Activated CD8-positive, alpha-beta memory T cell treated with anti-CD3 and anti-CD28 coated beads for 48 hours (primary cell): ENCODE measurements around the gene GALNT9.

Experiments
- DNase-seq, 3 experiments: peaks; one replicate each; pipeline ENCODE4 v3.0.0-alpha.2; 2020; ENCODE audit warnings: low read depth in 2 of 3, low spot score in 2 of 3

Gene GALNT9

DNA sequence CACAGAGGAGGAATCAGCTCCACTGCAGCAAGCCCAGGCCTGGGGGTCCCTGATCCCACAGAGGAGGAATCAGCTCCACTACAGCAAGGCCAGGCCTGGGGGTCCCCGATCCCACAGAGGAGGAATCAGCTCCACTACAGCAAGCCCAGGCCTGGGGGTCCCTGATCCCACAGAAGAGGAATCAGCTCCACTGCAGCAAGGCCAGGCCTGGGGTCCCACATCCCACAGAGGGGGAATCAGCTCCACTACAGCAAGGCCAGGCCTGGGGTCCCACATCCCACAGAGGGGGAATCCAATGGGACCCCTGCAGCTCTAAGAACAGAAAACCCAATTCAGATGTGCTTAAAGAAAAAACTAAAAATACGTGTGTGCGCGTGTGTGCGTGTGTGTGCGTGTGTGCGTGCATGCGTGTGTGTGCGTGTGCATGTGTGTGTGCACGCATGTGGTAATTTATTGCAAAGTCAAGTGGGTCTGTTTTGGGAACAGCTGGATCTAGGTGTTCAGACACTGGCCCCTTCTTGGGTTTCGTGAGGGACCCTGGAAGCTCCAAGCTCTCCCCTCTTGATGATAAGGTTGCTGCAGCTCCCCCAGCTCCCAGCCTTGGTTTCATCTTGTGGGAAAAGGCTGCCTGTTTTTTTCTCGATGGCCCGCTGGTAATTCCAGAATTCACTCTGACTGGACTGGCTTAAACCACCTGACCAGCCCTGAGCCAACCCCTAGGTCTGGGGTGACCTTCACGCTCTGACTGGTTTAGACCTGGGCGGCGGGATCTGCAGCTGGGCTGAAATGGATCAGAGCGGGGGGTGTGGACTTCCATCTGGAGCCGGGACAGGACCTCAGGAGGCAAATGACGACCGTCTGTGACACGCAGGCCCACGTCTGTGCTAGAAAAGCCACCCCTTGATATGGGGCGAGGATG, 47.1 kb downstream of the GALNT9 start:
- no peak for DNase-seq

DNA sequence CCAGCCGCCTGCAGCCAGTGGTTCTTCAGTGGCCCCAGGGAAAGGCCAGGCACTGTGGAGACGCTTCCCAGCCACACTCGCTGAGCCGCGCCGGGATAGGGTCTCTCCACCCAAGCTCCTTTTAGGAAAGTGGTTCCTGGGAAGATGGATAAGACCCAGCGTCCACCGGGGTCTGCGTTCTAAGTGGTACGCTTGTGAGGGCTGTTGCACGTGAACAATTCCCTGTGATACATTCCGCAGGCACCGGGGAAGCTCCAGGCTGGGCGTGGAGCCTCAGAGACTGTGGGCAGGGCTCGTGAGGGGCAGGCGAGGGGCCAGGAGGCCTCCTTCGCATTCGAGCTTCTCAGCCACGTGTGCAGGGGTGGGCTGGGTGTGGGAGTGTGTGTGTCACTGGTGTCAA, 48.4 kb downstream of the GALNT9 start:
- no peak for DNase-seq

DNA sequence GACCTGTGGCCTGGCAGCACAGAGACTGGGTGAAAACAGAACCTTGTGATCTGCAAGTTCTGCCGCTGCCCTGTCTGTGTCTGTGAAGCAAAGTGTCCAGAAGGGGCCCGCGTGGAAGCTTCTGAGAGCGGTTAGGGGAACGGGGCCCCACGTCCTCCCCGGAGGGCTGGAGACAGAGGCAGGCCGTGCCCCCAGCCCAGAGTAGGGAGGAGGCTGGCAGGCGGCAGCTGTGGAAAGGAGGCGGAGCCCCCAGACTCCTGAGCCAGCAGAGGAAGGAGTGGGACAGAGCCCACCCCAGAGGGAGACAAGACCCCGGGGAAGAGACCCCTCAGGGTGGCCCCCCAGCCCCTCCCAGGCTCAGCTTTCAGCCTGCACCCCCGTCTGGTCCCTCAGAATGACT, 49.0 kb downstream of the GALNT9 start:
- no peak for DNase-seq

DNA sequence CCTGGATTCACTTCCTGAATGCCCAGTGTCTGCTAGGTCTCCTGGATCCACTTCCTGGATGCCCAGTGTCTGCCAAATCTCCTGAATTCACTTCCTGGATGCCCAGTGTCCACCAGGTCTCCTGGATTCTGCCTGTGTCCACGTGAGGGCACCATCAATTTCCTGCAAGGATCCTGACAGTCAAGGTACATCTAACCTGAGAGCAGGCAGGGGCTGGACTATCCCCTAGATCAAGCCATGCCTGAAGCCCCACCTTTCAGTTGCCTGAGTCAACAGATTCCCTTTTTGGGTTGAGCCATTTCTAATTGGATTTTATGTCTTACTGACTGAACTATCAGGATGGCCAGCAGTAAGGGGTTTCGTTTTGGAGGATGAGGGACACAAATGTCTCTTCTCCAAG, 49.5 kb downstream of the GALNT9 start:
- no peak for DNase-seq

DNA sequence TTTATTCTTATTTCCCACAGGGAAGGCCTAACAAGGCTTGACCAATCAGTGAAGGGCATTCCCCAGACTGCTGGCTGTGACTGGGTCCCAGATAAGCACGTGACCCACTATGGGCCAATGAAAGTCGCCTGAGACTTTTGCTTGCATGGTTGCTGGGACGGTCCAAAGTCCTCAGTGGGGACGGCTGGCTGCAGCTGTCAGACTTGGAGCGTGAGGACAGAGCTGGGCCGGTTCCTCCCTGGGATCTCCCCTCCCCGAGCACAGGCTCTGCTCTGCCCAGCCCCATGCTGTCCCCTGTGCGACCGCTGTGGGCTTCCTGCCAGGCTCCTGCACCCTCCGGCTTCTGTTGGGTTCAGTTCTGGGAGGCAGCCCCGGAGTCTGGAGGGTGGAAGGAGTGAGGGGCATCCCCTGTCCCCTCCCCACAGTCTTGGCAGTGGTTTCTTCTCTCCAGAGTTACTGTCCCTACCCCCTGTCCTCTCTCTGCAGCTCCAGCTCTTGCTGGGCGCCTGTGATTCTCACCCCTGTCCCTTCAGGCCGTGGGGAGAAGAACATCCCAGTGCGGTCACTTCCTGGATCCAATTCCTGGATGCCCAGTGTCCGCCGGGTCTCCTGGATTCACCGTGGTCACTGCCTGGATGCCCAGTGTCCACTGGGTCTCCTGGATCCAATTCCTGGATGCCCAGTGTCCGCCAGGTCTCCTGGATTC, 50.1 kb downstream of the GALNT9 start:
- DNase-seq, result no peak

DNA sequence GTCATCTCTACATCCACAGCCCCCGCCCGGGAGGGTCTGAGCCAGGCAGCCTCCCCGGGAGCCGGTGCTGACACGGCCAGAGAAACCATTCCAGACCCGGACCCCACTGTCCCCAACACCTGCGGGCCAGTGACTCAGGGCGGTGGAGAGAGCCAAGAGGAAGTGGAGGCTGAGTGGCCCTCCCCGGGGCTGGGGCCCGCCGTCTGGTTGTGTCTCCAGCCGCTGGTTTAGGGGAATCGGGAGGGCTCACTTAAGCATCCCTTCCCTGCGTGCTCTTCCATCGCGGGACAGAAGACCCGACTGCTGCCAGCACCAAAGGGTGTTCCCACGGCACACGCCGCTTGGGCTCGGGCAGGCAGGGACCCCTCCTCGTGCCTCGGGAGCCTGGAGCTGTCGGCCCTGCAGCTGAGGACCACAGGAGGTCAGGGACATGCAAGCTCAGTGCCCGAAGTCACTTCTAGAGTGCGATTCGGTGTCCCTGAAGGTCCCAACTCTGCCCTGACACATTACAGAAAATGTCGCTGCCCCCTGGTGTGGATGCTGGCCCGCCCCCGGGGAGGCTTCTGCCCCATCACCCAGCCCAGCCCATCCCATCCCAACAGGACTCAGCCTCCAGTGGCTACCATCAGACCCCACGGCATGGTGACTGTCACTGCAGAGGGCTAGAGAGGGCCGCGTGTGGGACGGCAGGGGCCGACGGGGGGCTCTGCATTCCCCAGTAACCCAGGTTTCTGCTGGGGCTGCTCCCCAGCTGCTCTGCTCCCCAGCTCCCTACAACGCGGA, 50.8 kb downstream of the GALNT9 start:
- DNase-seq, result no peak

DNA sequence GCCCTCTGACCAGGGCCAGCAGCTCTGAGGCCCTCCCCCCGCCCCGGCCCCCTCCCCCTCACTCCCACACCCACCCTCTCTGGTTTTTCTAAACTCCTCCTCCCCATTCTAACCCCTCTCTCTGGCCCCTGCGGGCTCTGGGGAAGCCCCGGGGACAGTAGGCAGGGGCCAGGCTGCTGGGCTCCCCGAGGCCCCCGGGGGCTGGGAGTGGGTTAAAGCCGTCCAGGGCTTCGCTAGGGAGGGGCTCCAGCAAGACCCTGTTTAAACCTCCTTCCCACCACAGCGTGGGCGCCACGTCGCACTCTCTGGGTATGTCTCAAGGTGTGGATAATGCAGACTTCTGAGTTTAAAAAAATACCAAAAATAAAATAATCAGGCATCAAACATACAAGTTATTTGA, 51.4 kb downstream of the GALNT9 start:
- no peak for DNase-seq

DNA sequence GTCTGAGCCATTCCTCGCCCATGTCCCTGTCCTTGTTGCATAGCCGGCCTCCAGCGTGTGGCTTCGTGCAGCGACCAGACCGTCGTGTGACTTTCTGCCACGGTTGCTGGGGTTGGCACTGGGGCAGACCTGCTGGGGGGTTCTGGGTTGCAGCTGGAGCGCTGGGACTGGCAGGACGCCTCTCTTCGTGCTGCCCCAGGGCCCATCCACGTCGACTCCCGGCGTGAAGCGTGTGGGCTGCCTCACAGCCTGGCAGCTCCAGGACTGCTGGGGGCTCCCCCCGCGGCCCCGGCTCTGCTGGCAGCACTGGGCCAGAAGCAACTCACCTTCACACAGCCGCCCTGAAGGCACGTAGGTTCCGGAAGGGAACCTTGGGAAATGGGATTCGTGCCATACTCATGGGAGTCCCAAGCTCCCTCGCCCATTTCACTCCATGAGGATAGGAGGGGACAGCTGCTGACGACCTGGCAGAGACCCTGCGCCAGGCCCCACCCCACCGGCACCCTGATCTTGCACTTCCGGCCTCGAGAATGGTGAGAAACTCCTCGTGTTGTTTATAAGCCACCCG, 51.9 kb downstream of the GALNT9 start:
- DNase-seq, result no peak

DNA sequence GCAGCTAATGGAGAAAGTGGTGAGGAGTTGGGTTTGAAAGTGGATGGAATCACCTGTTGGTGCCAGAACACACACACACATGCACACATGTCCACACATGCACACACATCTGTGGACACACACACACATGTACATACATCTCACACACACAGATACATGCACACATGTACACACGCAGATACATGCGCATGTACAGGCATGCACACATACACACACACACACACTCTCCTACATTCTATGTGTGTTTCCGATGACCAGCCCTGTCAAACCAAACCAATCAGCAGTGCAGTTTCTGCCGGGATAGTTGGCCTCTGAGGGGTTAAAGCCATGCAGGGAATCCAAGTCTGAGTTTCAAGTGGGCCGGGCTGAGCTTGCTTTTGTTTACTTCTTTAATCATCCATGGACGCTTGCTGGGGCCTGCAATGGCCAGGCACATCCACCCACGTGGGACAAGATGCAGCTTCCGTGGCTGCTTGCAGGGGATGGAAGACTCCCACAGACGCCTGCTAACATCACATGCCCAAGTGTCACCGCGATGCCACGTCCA, 52.5 kb downstream of the GALNT9 start:
- no peak for DNase-seq

DNA sequence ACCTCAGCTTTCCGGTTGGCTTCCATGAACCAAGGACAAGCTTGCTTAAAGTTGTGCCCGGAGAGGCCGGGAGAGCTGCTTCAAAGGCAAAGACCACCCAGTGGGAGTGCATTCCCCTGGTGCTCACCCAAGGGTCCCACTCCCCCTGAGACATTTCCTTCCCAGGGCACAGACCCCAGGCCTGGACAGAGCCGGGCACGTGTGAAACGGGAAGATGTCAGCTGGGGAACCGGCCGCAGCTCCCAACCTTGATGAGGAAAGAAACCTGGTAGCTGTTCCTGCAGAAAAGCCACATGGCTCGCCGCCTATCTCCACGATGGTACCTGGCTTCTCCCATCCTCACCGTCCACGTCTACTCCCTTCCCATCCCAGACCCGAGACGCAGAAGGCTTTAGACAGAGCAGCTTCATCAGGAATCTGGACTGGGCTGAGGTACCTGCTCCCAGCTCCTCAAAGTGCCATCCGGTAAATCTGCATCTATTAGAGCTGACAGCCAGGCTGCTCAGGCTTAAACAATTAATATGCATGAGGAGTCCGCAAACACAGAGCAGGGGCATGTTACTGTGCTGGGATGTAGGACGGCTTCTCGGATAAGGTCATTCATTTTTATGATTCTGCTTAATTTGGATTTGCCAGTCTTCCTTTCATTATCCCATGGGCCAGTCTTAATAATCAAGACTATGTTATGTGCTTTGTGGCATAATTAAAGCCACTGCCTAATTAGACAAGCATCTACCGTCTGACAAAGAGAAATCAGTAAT, 53.1 kb downstream of the GALNT9 start:
- DNase-seq, result no peak

DNA sequence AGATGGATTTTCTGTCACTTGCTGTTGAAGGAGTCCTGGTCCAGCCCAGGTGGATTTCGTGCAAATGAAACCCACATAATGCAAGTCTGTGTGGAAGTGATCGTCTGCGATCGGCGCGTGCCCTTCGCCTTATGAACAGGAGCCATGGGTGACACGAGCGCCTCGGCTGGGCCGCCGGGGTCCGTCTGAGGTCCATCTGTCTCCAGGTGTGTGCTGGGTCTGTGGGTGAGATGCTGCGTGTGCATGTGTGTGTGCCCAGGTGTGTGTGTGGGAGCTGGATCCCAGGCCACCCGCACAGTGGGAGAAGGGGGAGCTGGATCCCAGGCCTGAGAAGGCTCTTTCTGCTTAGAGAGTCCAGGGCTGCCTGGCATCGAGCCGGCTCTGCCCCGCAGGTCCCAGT, 53.8 kb downstream of the GALNT9 start:
- no peak for DNase-seq

DNA sequence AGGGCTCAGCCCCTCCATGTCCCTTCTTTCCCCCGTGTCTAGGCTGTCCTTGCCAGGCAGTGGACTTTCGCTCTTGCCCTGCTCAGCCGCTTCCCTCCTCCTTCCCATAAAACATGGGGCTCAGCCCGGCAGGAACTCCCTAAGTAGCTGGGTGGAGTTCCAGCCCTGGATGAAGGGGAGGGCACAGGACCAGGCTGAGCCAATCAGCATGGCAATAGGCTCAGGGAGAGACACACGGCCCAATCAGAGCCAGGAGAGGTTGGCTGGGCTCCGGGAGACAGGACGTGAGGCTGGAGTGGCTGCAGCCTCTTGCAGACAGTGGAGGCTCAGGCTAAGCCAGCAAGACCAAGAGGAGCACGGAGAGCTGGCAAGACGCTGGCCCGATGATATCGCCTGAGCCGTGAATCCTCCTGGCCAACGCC, 54.3 kb downstream of the GALNT9 start:
- no peak for DNase-seq

DNA sequence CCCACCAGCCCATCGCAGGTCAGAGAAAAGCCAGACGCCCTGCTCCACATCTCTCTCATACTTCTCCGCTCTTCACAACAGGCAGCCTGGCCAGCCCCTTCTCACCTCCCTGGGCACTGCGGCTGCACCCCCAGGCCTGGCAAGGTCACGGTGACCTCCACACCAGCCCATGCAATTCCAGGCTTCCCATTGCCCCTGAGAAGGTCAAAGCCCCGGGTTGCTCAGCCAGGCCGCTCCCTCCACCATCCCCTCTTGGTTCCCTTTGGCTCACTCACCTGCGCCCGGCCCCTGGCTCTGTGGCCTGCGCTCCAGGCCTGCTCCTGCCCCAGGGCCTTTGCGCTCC, 55.4 kb downstream of the GALNT9 start:
- no peak for DNase-seq

DNA sequence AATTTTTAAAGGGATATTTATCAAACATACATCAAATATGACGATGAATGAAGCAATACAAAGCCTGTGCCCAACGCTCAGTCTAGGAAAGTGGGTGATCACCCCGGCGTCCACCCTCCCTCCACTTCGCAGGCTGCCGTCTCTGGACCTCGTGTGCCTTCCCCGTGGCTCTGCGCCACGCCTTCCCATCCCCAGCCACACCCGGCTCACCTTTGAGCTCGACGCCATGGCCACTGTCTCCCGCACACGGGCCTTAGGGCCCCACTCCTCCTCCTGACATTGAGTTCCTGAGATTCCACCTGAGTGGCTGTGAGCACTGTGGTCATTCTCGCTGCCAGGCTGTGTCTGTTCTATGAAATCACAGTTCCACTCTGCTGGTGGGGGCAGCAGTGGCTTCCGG, 56.7 kb downstream of the GALNT9 start:
- DNase-seq, result no peak

DNA sequence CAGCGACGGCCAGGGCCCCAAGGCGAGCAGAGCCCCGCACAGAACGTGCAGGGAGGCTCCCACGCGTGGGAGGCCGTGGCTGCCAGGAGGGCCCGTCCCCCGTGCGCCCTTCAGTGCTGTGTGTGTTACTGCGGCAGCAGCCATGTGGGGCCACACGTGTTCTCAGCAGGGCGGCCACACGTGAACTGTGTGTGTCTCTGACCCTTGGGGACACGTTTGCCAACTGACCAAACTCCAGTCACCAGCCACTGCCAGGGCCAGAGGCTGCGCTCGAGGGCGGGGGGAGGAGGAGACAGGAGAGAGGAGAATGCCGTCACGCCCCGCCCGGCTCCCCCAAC, 57.7 kb downstream of the GALNT9 start:
- DNase-seq, result no peak

DNA sequence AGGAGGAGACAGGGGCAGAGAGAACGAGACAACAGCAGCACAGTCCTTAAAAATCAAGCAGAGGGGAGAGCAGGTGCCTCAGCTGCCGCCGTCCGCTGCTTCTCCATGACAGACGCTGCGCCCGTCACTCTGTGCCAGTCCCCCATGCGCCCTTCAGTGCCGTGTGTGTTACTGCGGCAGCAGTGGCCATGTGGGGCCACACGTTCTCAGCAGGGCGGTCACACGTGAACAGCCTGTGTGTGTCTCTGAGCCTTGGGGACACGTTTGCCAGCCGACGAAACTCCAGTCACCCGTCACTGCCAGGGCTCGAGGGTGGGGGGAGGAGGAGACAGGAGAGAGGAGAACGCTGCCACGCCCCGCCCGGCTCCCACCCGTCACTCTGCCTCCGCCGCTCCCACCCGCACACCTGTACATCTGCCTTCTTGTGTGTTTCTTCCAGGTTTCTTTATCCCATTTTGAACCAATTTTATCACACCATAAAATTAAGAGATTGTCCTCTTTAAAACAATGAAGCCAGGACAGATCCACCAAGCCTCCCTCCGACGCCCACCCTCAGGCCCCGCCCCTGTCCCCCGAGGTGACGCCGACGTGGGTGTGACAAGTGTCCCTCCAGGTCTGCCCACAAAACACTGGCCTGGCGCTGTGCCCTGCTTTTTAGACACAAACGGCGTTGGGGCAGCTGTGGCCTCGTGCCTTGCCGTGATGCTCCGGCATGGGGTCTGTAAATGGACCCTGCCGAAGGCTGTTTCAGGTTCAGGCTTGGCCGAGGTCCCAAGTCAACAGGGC, 58.2 kb downstream of the GALNT9 start:
- DNase-seq, result no peak

DNA sequence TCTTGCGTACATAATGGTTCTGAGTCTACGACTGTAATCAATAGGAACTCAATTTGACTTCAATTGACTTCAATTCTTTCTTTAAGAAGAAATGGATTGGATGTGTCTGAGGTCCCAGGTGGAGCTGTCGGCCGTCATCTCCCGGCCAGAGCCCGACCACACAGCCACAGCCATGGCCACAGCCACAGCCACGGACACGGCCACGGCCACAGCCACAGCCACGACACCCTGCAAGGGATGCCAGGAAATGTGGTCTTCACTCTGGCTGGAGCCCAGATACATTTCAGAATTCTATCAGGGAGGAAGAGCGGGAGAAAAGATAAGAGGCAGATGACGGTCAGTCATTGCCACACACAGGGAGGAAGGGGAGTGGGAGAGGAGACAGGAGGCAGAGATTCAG, 58.9 kb downstream of the GALNT9 start:
- no peak for DNase-seq

DNA sequence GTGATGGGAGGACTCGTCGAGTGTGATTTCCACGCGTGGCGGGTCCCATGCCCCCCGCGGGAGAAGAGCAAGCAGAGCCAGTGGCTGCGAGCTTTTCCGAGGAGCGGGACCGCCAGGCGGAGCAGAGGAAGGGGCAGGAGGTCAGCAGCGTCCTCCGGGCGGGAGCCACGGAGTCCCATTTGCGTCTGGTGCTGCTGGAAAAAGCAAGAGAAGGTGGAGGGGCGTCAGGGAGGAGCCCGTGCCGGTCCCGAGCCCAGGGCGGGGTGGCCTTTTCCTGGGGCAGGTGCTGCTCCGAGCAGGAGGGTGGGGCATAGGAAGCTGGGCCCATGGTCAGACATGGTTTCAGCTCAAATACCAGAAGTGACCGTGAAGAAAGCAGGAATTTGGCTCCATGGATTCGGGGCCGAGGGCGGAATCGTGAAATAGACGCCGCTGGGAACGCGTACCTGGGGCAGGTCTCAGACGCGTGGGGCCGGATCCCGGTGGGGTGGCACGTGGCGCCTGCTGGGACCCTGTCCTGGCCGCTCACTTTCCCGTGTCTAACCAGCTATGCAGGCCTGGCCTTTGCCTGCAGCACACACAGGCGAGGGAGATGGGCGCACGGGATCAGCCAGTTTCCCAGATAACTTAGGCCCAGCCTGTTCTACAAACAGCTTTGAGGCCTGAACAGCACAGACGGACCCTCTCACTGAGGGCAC, 60.0 kb downstream of the GALNT9 start:
- DNase-seq, result no peak

DNA sequence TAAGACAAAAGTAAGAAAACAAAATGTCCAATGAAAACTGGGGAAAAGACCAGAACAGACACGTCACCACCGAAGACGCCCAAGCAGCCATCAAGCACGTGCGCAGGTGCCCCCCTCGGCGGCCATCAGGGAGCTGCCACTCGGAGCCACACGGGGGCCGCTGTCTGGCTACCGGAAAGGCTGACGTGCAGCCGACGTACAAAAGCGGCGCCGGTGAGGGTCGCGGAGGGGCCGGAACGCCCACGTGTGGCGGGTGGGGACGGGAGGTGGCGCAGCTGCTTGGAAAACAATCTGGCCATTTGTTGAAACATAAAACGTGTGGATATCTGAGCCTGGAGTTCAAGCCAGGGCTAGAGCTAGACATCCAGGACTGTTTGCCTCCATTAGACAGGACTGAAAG, 60.7 kb downstream of the GALNT9 start:
- no peak for DNase-seq
